ENCODE measurements around the gene GNAO1.

The GNAO1 gene

GRCh38 chr16:56257239-56257638 lies 66.0 kb downstream of the GNAO1 start:
- peaks cover 14% of the 10 kb centered on the region for H3K4me1 ChIP-seq (ENCODE audit: insufficient read depth, low read length)
- peaks cover 3% of the 10 kb centered on the region for H3K9me3 ChIP-seq (ENCODE audit: low read length)
- H3K4me3 ChIP-seq (ENCODE audit: low read length) = no peak overlapping the region

GRCh38 chr16:56257666-56258342 lies 66.5 kb downstream of the GNAO1 start:
- no peaks in the 10 kb centered on the region for H3K36me3 ChIP-seq (ENCODE audit: insufficient read depth, low read length)
- no peak overlapping the region for H2AFZ ChIP-seq (ENCODE audit: low read depth, low read length)
- H3K4me3 ChIP-seq (ENCODE audit: low read length) = no peak overlapping the region
- H3K9me3 ChIP-seq (ENCODE audit: low read length) = peaks cover 3% of the 10 kb centered on the region
- peaks cover 5% of the 10 kb centered on the region for H3K27me3 ChIP-seq (ENCODE audit: insufficient read depth, low read length)
- peaks cover 19% of the 10 kb centered on the region for H3K4me1 ChIP-seq (ENCODE audit: insufficient read depth, low read length)

More at GRCh38 chr16:56257239-56257638, 66.0 kb downstream of the GNAO1 start:
- H3K27me3 ChIP-seq (ENCODE audit: insufficient read depth, low read length) = peaks cover 5% of the 10 kb centered on the region
- no peaks in the 10 kb centered on the region for H3K36me3 ChIP-seq (ENCODE audit: insufficient read depth, low read length)
- no peak overlapping the region for H2AFZ ChIP-seq (ENCODE audit: low read depth, low read length)

GRCh38 chr16:56258508-56259424 lies 67.5 kb downstream of the GNAO1 start:
- Histone ChIP-seq H3K27me3 (ENCODE audit: insufficient read depth, low read length) (peaks cover 5% of the 10 kb centered on the region), H3K36me3 (ENCODE audit: insufficient read depth, low read length) (no peaks in the 10 kb centered on the region), H2AFZ (ENCODE audit: low read depth, low read length) (no peak overlapping the region), H3K9me3 (ENCODE audit: low read length) (peaks cover 3% of the 10 kb centered on the region), H3K4me1 (ENCODE audit: insufficient read depth, low read length) (peaks cover 28% of the 10 kb centered on the region), H3K4me3 (ENCODE audit: low read length) (no peak overlapping the region)

- Histone ChIP-seq H2AFZ (ENCODE audit: low read depth, low read length) (no peak overlapping the region), H3K9me3 (ENCODE audit: low read length) (peaks cover 3% of the 10 kb centered on the region), H3K4me3 (ENCODE audit: low read length) (no peak overlapping the region), H3K36me3 (ENCODE audit: insufficient read depth, low read length) (no peaks in the 10 kb centered on the region), H3K4me1 (ENCODE audit: insufficient read depth, low read length) (peaks cover 35% of the 10 kb centered on the region), H3K27me3 (ENCODE audit: insufficient read depth, low read length) (peaks cover 5% of the 10 kb centered on the region)
Measured at GRCh38 chr16:56259425-56259779, 68.1 kb downstream of the GNAO1 start.

GRCh38 chr16:56260378-56261160 lies 69.3 kb downstream of the GNAO1 start:
- no peaks in the 10 kb centered on the region for H3K36me3 ChIP-seq (ENCODE audit: insufficient read depth, low read length)
- no peak overlapping the region for H2AFZ ChIP-seq (ENCODE audit: low read depth, low read length)
- H3K4me3 ChIP-seq (ENCODE audit: low read length) = no peak overlapping the region
- no peaks in the 10 kb centered on the region for H3K27me3 ChIP-seq (ENCODE audit: insufficient read depth, low read length)
- H3K9me3 ChIP-seq (ENCODE audit: low read length) = peaks cover 3% of the 10 kb centered on the region
- H3K4me1 ChIP-seq (ENCODE audit: insufficient read depth, low read length) = peaks cover 42% of the 10 kb centered on the region

- H3K36me3 ChIP-seq (ENCODE audit: insufficient read depth, low read length) = no peaks in the 10 kb centered on the region
- no peaks in the 10 kb centered on the region for H3K27me3 ChIP-seq (ENCODE audit: insufficient read depth, low read length)
- no peak overlapping the region for H2AFZ ChIP-seq (ENCODE audit: low read depth, low read length)
- H3K9me3 ChIP-seq (ENCODE audit: low read length) = no peaks in the 10 kb centered on the region
- peaks cover 42% of the 10 kb centered on the region for H3K4me1 ChIP-seq (ENCODE audit: insufficient read depth, low read length)
- no peak overlapping the region for H3K4me3 ChIP-seq (ENCODE audit: low read length)
Measured at GRCh38 chr16:56261656-56262055, 70.4 kb downstream of the GNAO1 start.

- H3K27me3 ChIP-seq (ENCODE audit: insufficient read depth, low read length) = no peaks in the 10 kb centered on the region
- peaks cover 42% of the 10 kb centered on the region for H3K4me1 ChIP-seq (ENCODE audit: insufficient read depth, low read length)
- no peaks in the 10 kb centered on the region for H3K9me3 ChIP-seq (ENCODE audit: low read length)
- no peaks in the 10 kb centered on the region for H3K36me3 ChIP-seq (ENCODE audit: insufficient read depth, low read length)
- H3K4me3 ChIP-seq (ENCODE audit: low read length) = no peak overlapping the region
- H2AFZ ChIP-seq (ENCODE audit: low read depth, low read length) = no peak overlapping the region
Measured at GRCh38 chr16:56262148-56262547, 70.9 kb downstream of the GNAO1 start.

- no peaks in the 10 kb centered on the region for H3K27me3 ChIP-seq (ENCODE audit: insufficient read depth, low read length)
- no peak overlapping the region for H2AFZ ChIP-seq (ENCODE audit: low read depth, low read length)
- H3K4me1 ChIP-seq (ENCODE audit: insufficient read depth, low read length) = peaks cover 42% of the 10 kb centered on the region
- H3K36me3 ChIP-seq (ENCODE audit: insufficient read depth, low read length) = no peaks in the 10 kb centered on the region
- no peak overlapping the region for H3K4me3 ChIP-seq (ENCODE audit: low read length)
- peaks cover 2% of the 10 kb centered on the region for H3K9me3 ChIP-seq (ENCODE audit: low read length)
Measured at GRCh38 chr16:56262551-56263245, 71.4 kb downstream of the GNAO1 start.

- H2AFZ ChIP-seq (ENCODE audit: low read depth, low read length) = no peak overlapping the region
- no peak overlapping the region for H3K4me3 ChIP-seq (ENCODE audit: low read length)
- peaks cover 34% of the 10 kb centered on the region for H3K4me1 ChIP-seq (ENCODE audit: insufficient read depth, low read length)
- no peaks in the 10 kb centered on the region for H3K36me3 ChIP-seq (ENCODE audit: insufficient read depth, low read length)
- H3K9me3 ChIP-seq (ENCODE audit: low read length) = peaks cover 2% of the 10 kb centered on the region
- no peaks in the 10 kb centered on the region for H3K27me3 ChIP-seq (ENCODE audit: insufficient read depth, low read length)
Measured at GRCh38 chr16:56263711-56264608, 72.7 kb downstream of the GNAO1 start.

GRCh38 chr16:56264609-56264972 lies 73.3 kb downstream of the GNAO1 start:
- Histone ChIP-seq H3K27me3 (ENCODE audit: insufficient read depth, low read length) (no peaks in the 10 kb centered on the region), H3K4me3 (ENCODE audit: low read length) (no peak overlapping the region), H2AFZ (ENCODE audit: low read depth, low read length) (no peak overlapping the region), H3K36me3 (ENCODE audit: insufficient read depth, low read length) (no peaks in the 10 kb centered on the region), H3K4me1 (ENCODE audit: insufficient read depth, low read length) (peaks cover 32% of the 10 kb centered on the region), H3K9me3 (ENCODE audit: low read length) (peaks cover 2% of the 10 kb centered on the region)

GRCh38 chr16:56265184-56265583 lies 73.9 kb downstream of the GNAO1 start:
- Histone ChIP-seq H3K36me3 (ENCODE audit: insufficient read depth, low read length) (no peaks in the 10 kb centered on the region), H3K27me3 (ENCODE audit: insufficient read depth, low read length) (no peaks in the 10 kb centered on the region), H3K9me3 (ENCODE audit: low read length) (peaks cover 2% of the 10 kb centered on the region), H3K4me3 (ENCODE audit: low read length) (no peak overlapping the region), H2AFZ (ENCODE audit: low read depth, low read length) (no peak overlapping the region), H3K4me1 (ENCODE audit: insufficient read depth, low read length) (peaks cover 30% of the 10 kb centered on the region)

- Histone ChIP-seq H3K4me3 (ENCODE audit: low read length) (no peak overlapping the region), H3K9me3 (ENCODE audit: low read length) (peaks cover 2% of the 10 kb centered on the region), H3K36me3 (ENCODE audit: insufficient read depth, low read length) (no peaks in the 10 kb centered on the region), H3K4me1 (ENCODE audit: insufficient read depth, low read length) (peaks cover 30% of the 10 kb centered on the region), H3K27me3 (ENCODE audit: insufficient read depth, low read length) (no peaks in the 10 kb centered on the region), H2AFZ (ENCODE audit: low read depth, low read length) (no peak overlapping the region)
Measured at GRCh38 chr16:56265746-56266145, 74.5 kb downstream of the GNAO1 start.
